H1 (cell line): ENCODE data around the gene DACT3. TPM values are rescaled to one million over a fixed set of nuclear protein-coding genes. Genes with fewer than 3 reads are reported as not detected.

Experiments
- ASH2L ChIP-seq: fragments of 200-600, 300-600 bp; sonication (generic); IDR thresholded peaks from one replicate; pipeline ENCODE4 v1.7.1; 2017; ENCODE audit warnings: low read length
- NRF1 ChIP-seq: IDR thresholded peaks from 2 replicates; pipeline ENCODE4 v1.6.1; 2011; ENCODE audit warnings: mild to moderate bottlenecking, low read depth, low read length, improper control_type of control experiment
- RFX5 ChIP-seq: IDR thresholded peaks from 2 replicates; pipeline ENCODE4 v1.6.1; 2011; ENCODE audit warnings: low read depth, low read length, improper control_type of control experiment, borderline replicate concordance
- TCF12 ChIP-seq: IDR thresholded peaks from 2 replicates; pipeline ENCODE4 v1.6.1; 2011; ENCODE audit warnings: low read depth, mild to moderate bottlenecking, low read length
- polyA plus RNA-seq, 7 experiments: library from polyadenylated mRNA; depleted of rRNA in 3 of 7; stranded (reverse) in 5 of 7; unstranded in 2 of 7; fragments of >200 nt in 5 of 7; fragments of 200-250 nt in 2 of 7; gene quantifications; 1 replicate in 5 of 7; 2 replicates in 1 of 7; 4 replicates in 1 of 7; pipeline versions ENCODE4 v1.2.1 to v1.2.3, GENCODE V29; 2011 to 2013; ENCODE audit warnings: missing spikeins in 2 of 7, mixed read lengths in 2 of 7
- total RNA-seq: library from RNA; stranded (reverse); fragmentation: NEBNext Ultra II Directional; extraction: Animal tissue kit (Norgen Biotek cat#: 25700); gene quantifications from 2 replicates; pipeline ENCODE4 v1.2.1, GENCODE V29; 2021

The DACT3 gene
- total and polyA plus RNA-seq, 2 of the 8 experiments (the other 6 are each of a cell fraction or from before 2014, with no cell fraction given), result 1.8 to 2.0 TPM

DNA sequence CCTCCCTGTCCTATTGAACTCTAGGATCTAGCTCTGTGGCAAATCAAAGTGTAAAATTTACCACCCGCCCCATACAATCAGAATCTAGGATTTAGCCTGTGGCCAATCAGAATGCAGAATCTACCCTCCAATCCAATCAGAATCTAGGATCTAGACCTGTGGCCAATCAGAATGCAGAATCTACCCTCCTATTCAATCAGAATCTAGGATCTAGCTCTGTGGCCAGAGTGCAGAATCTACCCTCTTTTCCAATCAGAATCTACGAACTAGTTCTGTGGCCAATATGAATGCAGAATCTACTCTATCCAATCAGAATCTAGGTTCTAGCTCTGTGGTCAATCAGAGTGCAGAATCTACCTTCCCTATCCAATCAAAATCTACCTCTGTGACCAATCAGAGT lies 30.1 kb upstream of the DACT3 start (continued):
- TF ChIP-seq TCF12 (no peak), ASH2L (no peak), NRF1 (no peak), RFX5 (no peak)
